ENCODE data around the gene SMYD3.

DNA sequence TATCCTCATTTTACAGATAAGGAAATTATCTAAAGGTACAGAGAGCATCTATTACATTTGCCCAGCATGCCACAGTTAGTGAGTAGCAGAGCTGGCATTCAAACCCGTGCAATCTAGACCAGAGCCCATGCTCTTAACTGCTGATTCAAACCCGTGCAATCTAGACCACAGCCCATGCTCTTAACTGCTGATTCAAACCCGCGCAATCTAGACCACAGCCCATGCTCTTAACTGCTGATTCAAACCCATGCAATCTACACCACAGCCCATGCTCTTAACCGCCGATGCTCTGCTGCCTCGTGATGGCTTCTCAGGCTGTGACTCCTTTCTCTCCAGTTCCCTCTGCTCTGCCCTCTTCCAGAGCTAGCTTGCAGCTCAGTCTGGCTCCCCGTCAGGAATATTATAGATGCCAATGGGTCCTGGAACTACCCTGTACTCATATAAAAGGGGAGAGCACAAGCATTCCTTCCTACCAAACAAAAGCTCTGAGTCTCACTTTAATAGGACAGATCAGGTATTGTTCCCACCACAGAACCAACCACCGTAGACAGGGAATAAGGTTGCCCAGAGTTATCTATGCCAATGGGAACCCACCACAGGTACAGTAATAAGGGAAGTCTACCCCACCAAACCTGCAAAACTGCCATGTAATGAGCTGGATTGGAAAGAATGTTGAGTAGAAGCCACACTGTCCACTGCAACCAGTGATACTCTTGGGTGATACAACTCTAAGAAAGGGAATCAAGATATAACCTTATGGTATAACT is 78.4 kb downstream of the SMYD3 start:
- TF ChIP-seq, protein P1, sequence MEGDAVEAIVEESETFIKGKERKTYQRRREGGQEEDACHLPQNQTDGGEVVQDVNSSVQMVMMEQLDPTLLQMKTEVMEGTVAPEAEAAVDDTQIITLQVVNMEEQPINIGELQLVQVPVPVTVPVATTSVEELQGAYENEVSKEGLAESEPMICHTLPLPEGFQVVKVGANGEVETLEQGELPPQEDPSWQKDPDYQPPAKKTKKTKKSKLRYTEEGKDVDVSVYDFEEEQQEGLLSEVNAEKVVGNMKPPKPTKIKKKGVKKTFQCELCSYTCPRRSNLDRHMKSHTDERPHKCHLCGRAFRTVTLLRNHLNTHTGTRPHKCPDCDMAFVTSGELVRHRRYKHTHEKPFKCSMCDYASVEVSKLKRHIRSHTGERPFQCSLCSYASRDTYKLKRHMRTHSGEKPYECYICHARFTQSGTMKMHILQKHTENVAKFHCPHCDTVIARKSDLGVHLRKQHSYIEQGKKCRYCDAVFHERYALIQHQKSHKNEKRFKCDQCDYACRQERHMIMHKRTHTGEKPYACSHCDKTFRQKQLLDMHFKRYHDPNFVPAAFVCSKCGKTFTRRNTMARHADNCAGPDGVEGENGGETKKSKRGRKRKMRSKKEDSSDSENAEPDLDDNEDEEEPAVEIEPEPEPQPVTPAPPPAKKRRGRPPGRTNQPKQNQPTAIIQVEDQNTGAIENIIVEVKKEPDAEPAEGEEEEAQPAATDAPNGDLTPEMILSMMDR (IDR thresholded peaks at IDR 0.05 in 2 of 3, conservative IDR thresholded peaks at IDR 0.05 in 1 of 3; ENCODE audit: insufficient read depth in 2 of 3, low read depth in 1 of 3, low read length in 3 of 3): no peak
- TF ChIP-seq FOSL1 (tag; conservative IDR thresholded peaks at IDR 0.05) (peak; percentile 78), MAX (CRISPR knock-in tag; IDR thresholded peaks at IDR 0.05) (peak; percentile 61; the same call in 1 of the 2 replicates), NFYB (IDR thresholded peaks at IDR 0.05; ENCODE audit: extremely low read depth, insufficient read length) (no peak), GTF2F1 (IDR thresholded peaks at IDR 0.05; ENCODE audit: low read depth, low read length) (no peak), EZH2 (IDR thresholded peaks at IDR 0.05; ENCODE audit: borderline replicate concordance, low read depth, low read length) (no peak), ARHGAP35 (IDR thresholded peaks at IDR 0.05; ENCODE audit: partially characterized antibody) (no peak), POLR2A (conservative IDR thresholded peaks at IDR 0.05) (no peak)
- TF ChIP-seq, protein P2, sequence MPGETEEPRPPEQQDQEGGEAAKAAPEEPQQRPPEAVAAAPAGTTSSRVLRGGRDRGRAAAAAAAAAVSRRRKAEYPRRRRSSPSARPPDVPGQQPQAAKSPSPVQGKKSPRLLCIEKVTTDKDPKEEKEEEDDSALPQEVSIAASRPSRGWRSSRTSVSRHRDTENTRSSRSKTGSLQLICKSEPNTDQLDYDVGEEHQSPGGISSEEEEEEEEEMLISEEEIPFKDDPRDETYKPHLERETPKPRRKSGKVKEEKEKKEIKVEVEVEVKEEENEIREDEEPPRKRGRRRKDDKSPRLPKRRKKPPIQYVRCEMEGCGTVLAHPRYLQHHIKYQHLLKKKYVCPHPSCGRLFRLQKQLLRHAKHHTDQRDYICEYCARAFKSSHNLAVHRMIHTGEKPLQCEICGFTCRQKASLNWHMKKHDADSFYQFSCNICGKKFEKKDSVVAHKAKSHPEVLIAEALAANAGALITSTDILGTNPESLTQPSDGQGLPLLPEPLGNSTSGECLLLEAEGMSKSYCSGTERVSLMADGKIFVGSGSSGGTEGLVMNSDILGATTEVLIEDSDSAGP (CRISPR knock-in tag; IDR thresholded peaks at IDR 0.05): no peak

All from K562 (cell line).